ENCODE results near the gene NCKAP5. TPM values are rescaled to one million over a fixed set of nuclear protein-coding genes. Genes with fewer than 3 reads are reported as not detected.

Gene NCKAP5
- total RNA-seq, 1 donor from 2014 or later, result 7.4 TPM

GRCh38 chr2:132690664-132691303 lies 877.5 kb downstream of the NCKAP5 start:
- no peak for DNase-seq (ENCODE audit: low spot score)
- Mint-ChIP-seq H3K9me3 (ENCODE audit: unreplicated experiment) (no peaks in the 10 kb centered on the region), H3K4me3 (ENCODE audit: unreplicated experiment) (no peak overlapping the region), H3K27ac (ENCODE audit: unreplicated experiment) (no peak overlapping the region), H3K27me3 (ENCODE audit: unreplicated experiment) (peaks cover 2% of the 10 kb centered on the region), H3K4me1 (ENCODE audit: unreplicated experiment) (no peaks in the 10 kb centered on the region), H3K36me3 (ENCODE audit: low read depth, unreplicated experiment) (no peaks in the 10 kb centered on the region)
- TF ChIP-seq CTCF (IDR thresholded peaks at IDR 0.05; ENCODE audit: unreplicated experiment), result no peak

GRCh38 chr2:132681766-132682165 lies 886.5 kb downstream of the NCKAP5 start:
- Mint-ChIP-seq H3K9me3 (ENCODE audit: unreplicated experiment) (no peaks in the 10 kb centered on the region), H3K27ac (ENCODE audit: unreplicated experiment) (no peak overlapping the region), H3K27me3 (ENCODE audit: unreplicated experiment) (peaks cover 3% of the 10 kb centered on the region), H3K36me3 (ENCODE audit: low read depth, unreplicated experiment) (no peaks in the 10 kb centered on the region), H3K4me3 (ENCODE audit: unreplicated experiment) (no peak overlapping the region), H3K4me1 (ENCODE audit: unreplicated experiment) (peaks cover 4% of the 10 kb centered on the region)
- no peak for TF ChIP-seq CTCF (IDR thresholded peaks at IDR 0.05; ENCODE audit: unreplicated experiment)
- no peak for DNase-seq (ENCODE audit: low spot score)

GRCh38 chr2:132680544-132680943 lies 887.7 kb downstream of the NCKAP5 start:
- H3K36me3 Mint-ChIP-seq (ENCODE audit: low read depth, unreplicated experiment), result no peaks in the 10 kb centered on the region
- peaks cover 4% of the 10 kb centered on the region for H3K4me1 Mint-ChIP-seq (ENCODE audit: unreplicated experiment)
- no peak for DNase-seq (ENCODE audit: low spot score)
- H3K9me3 Mint-ChIP-seq (ENCODE audit: unreplicated experiment), result no peaks in the 10 kb centered on the region
- no peak overlapping the region for H3K27ac Mint-ChIP-seq (ENCODE audit: unreplicated experiment)
- peaks cover 3% of the 10 kb centered on the region for H3K27me3 Mint-ChIP-seq (ENCODE audit: unreplicated experiment)
- TF ChIP-seq CTCF (IDR thresholded peaks at IDR 0.05; ENCODE audit: unreplicated experiment), result no peak
- H3K4me3 Mint-ChIP-seq (ENCODE audit: unreplicated experiment), result no peak overlapping the region

GRCh38 chr2:132678483-132678882 lies 889.8 kb downstream of the NCKAP5 start:
- no peak for DNase-seq (ENCODE audit: low spot score)
- Mint-ChIP-seq H3K27me3 (ENCODE audit: unreplicated experiment) (peaks cover 3% of the 10 kb centered on the region), H3K4me3 (ENCODE audit: unreplicated experiment) (no peak overlapping the region), H3K9me3 (ENCODE audit: unreplicated experiment) (no peaks in the 10 kb centered on the region), H3K36me3 (ENCODE audit: low read depth, unreplicated experiment) (no peaks in the 10 kb centered on the region), H3K4me1 (ENCODE audit: unreplicated experiment) (peaks cover 4% of the 10 kb centered on the region), H3K27ac (ENCODE audit: unreplicated experiment) (no peak overlapping the region)
- no peak for TF ChIP-seq CTCF (IDR thresholded peaks at IDR 0.05; ENCODE audit: unreplicated experiment)

GRCh38 chr2:132677661-132678060 lies 890.6 kb downstream of the NCKAP5 start:
- DNase-seq (ENCODE audit: low spot score), result no peak
- Mint-ChIP-seq H3K27me3 (ENCODE audit: unreplicated experiment) (peaks cover 5% of the 10 kb centered on the region), H3K4me3 (ENCODE audit: unreplicated experiment) (no peak overlapping the region), H3K9me3 (ENCODE audit: unreplicated experiment) (no peaks in the 10 kb centered on the region), H3K27ac (ENCODE audit: unreplicated experiment) (no peak overlapping the region), H3K36me3 (ENCODE audit: low read depth, unreplicated experiment) (no peaks in the 10 kb centered on the region), H3K4me1 (ENCODE audit: unreplicated experiment) (peaks cover 4% of the 10 kb centered on the region)
- no peak for TF ChIP-seq CTCF (IDR thresholded peaks at IDR 0.05; ENCODE audit: unreplicated experiment)
